ENCODE measurements around the gene ZNF784. TPM values are rescaled to one million over a fixed set of nuclear protein-coding genes. Genes with fewer than 3 reads are reported as not detected.

Gene ZNF784
- total RNA-seq, 2 donors from 2014 or later: 2.6 to 4.5 TPM

DNA sequence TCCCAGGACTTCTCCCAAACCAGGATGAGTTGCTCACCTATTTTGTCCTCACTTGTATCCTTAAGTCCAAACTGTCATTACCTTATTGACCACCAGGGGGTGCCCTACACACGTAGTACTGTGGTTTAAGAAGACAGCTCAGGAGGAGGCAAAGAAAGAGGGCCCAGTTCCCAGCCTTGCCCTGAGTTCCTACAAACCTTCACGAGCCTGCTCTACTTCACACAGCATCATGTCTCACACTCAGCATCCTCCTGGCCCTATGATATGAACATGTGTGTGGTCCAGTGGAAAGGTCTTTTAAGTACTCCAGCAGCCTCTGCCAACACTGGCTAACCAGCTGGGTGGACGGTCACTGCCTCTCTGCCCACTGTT is 8.1 kb upstream of the ZNF784 start:
- Mint-ChIP-seq H3K9me3 (no peaks in the 10 kb centered on the region), H3K4me3 (no peak overlapping the region), H3K27ac (peak overlapping the region in 1 of 2 donors; percentile 26), H3K4me1 (ENCODE audit: low read depth in 2 of 2) (peaks cover 35 to 38% of the 10 kb centered on the region in 2 donors), H3K36me3 (peaks cover 11% of the 10 kb centered on the region), H3K27me3 (peaks cover 0 to 5% of the 10 kb centered on the region in 2 donors)
- DNase-seq (ENCODE audit: low spot score) (peak; percentile 91), ATAC-seq (peak; percentile 63 to 67)

DNA sequence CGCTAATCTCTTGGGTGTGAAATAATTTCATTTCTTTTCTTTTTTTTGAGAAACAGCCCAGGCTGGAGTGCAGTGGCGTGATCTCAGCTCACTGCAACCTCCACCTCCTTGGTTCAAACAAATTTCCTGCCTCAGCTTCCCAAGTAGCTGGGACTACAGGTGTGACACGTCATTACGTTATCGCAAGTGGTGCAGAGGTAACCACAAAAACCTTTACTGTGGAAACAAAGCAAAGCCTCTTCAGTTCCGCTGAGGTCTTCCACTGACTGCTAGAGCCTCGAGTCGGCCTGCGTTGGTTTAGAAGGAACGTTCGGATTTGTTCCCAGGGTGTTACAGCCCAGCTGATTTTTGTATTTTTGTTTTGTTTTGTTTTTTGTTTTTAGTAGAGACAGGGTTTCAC is 2.0 kb upstream of the ZNF784 start:
- H3K36me3 Mint-ChIP-seq: no peaks in the 10 kb centered on the region
- H3K4me1 Mint-ChIP-seq (ENCODE audit: low read depth in 2 of 2): peaks cover 20 to 27% of the 10 kb centered on the region in 2 donors
- H3K4me3 Mint-ChIP-seq: peak overlapping the region; percentile 39
- no peaks in the 10 kb centered on the region for H3K9me3 Mint-ChIP-seq
- DNase-seq (ENCODE audit: low spot score) (no peak), ATAC-seq (peak in 1 of 2 donors; percentile 31)
- peaks cover 0 to 3% of the 10 kb centered on the region in 2 donors for H3K27me3 Mint-ChIP-seq
- H3K27ac Mint-ChIP-seq: peak overlapping the region in 1 of 2 donors; percentile 10

GRCh38 chr19:55625004-55625326 is 599 bp upstream of the ZNF784 start:
- peak overlapping the region; percentile 73 to 87 for H3K27ac Mint-ChIP-seq
- peaks cover 0 to 3% of the 10 kb centered on the region in 2 donors for H3K27me3 Mint-ChIP-seq
- DNase-seq (ENCODE audit: low spot score) (no peak), ATAC-seq (no peak)
- peak overlapping the region; percentile 69 for H3K4me3 Mint-ChIP-seq
- no peaks in the 10 kb centered on the region for H3K36me3 Mint-ChIP-seq
- H3K9me3 Mint-ChIP-seq: no peaks in the 10 kb centered on the region
- H3K4me1 Mint-ChIP-seq (ENCODE audit: low read depth in 2 of 2): peaks cover 28 to 38% of the 10 kb centered on the region in 2 donors

GRCh38 chr19:55623561-55623960 is 805 bp downstream of the ZNF784 start:
- peak overlapping the region; percentile 73 to 87 for H3K27ac Mint-ChIP-seq
- peaks cover 28 to 39% of the 10 kb centered on the region in 2 donors for H3K4me1 Mint-ChIP-seq (ENCODE audit: low read depth in 2 of 2)
- H3K9me3 Mint-ChIP-seq: no peaks in the 10 kb centered on the region
- H3K27me3 Mint-ChIP-seq: peaks cover 0 to 3% of the 10 kb centered on the region in 2 donors
- ATAC-seq: no peak
- DNase-seq (ENCODE audit: low spot score): no peak
- peak overlapping the region; percentile 69 for H3K4me3 Mint-ChIP-seq
- H3K36me3 Mint-ChIP-seq: no peaks in the 10 kb centered on the region

DNA sequence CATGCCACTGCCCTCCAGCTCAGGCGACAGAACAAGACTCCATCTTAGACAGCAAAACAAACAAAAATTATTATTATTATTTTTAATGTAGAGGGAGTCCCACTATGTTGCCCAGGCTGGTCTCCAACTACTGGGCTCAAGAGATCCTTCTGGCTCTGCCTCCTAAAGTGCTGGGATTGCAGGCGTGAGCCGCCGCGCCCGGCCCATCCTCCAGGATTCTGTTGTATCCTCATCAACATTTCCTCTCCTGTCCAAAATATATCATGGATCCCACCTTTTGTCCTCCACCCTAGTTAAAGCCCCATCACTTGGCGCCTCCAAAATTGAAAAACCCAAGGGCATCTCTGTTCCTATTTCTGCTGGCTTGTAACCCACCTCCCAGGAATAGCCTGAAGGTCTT is 1.2 kb downstream of the ZNF784 start:
- H3K36me3 Mint-ChIP-seq: no peaks in the 10 kb centered on the region
- peak overlapping the region; percentile 73 to 87 for H3K27ac Mint-ChIP-seq
- peaks cover 28 to 39% of the 10 kb centered on the region in 2 donors for H3K4me1 Mint-ChIP-seq (ENCODE audit: low read depth in 2 of 2)
- DNase-seq (ENCODE audit: low spot score) (no peak), ATAC-seq (no peak)
- H3K4me3 Mint-ChIP-seq: no peak overlapping the region
- peaks cover 0 to 2% of the 10 kb centered on the region in 2 donors for H3K27me3 Mint-ChIP-seq
- no peaks in the 10 kb centered on the region for H3K9me3 Mint-ChIP-seq

DNA sequence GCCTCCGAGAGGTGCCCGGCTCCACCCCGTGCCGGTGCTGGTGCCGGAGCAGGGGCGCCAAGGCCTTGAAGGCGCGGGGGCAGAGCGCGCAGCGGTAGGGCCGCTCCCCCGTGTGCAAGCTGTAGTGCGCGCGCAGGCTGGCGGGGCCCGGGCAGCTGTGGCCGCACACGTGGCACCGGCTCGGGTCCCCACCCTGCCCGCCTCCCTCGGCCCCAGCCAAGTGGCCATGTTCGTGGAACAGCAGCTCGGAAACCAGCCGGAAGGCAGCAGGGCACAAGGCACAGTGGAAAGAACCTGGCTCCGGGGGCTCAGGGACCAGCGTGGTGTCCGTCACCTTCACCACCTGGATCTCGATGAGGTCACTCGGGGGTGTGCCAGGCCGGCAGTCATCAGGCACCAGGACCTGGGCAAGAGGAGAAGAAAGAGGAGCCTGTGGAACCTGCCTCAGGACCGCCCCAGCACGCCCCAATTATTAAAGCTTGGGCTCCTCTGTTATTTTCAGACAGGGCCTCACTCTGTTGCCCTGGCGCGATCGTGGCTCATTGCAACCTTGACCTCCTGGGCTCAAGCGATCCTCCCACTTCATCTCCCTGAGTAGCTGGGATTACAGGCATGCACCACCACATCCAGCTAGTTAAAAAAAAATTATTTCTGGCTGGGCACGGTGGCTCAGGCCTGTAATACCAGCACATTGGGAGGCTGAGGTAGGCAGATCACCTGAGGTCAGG is 2.0 kb downstream of the ZNF784 start:
- Mint-ChIP-seq H3K4me3 (no peak overlapping the region), H3K27me3 (no peaks in the 10 kb centered on the region), H3K36me3 (peaks cover 2% of the 10 kb centered on the region), H3K9me3 (no peaks in the 10 kb centered on the region), H3K4me1 (ENCODE audit: low read depth in 2 of 2) (peaks cover 29 to 39% of the 10 kb centered on the region in 2 donors), H3K27ac (no peak overlapping the region)
- DNase-seq (ENCODE audit: low spot score): no peak
- ATAC-seq: no peak

DNA sequence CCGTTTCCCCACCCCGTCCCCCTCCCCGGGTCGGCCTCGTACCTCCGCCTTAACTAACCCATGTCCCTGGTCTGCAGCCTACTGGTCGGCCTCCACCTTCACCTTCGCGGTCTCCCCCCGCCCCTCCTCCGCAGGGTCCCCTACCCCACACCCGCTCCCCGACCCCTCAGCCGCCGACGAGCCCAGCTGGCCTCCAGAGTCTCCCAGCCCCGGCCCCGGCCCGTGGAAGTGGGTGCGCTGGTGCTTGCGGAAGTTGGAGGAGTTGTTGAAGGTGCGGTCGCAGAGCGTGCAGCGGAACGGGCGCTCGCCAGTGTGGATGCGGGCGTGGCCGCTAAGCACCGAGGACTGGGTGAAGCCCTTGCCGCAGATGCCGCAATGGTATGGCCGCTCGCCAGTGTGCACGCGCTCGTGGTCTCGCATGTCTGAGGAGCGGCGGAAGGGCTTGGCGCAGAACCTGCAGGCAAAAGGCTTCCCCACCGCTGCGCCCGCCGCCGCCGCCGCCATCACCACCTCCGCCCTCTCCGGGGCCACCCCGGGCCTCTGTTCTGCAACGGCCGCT is 2.6 kb downstream of the ZNF784 start:
- H3K4me1 Mint-ChIP-seq (ENCODE audit: low read depth in 2 of 2): peaks cover 32 to 36% of the 10 kb centered on the region in 2 donors
- H3K27me3 Mint-ChIP-seq: no peaks in the 10 kb centered on the region
- H3K27ac Mint-ChIP-seq: no peak overlapping the region
- H3K36me3 Mint-ChIP-seq: peaks cover 4% of the 10 kb centered on the region
- no peak overlapping the region for H3K4me3 Mint-ChIP-seq
- no peaks in the 10 kb centered on the region for H3K9me3 Mint-ChIP-seq
- DNase-seq (ENCODE audit: low spot score): no peak
- no peak for ATAC-seq

- no peak for DNase-seq (ENCODE audit: low spot score)
- no peak overlapping the region for H3K4me3 Mint-ChIP-seq
- H3K27me3 Mint-ChIP-seq: no peaks in the 10 kb centered on the region
- no peak for ATAC-seq
- H3K27ac Mint-ChIP-seq: no peak overlapping the region
- peaks cover 31 to 32% of the 10 kb centered on the region in 2 donors for H3K4me1 Mint-ChIP-seq (ENCODE audit: low read depth in 2 of 2)
- no peaks in the 10 kb centered on the region for H3K9me3 Mint-ChIP-seq
- H3K36me3 Mint-ChIP-seq: peaks cover 4% of the 10 kb centered on the region
Observed at GRCh38 chr19:55621205-55621672, 3.1 kb downstream of the ZNF784 start.

DNA sequence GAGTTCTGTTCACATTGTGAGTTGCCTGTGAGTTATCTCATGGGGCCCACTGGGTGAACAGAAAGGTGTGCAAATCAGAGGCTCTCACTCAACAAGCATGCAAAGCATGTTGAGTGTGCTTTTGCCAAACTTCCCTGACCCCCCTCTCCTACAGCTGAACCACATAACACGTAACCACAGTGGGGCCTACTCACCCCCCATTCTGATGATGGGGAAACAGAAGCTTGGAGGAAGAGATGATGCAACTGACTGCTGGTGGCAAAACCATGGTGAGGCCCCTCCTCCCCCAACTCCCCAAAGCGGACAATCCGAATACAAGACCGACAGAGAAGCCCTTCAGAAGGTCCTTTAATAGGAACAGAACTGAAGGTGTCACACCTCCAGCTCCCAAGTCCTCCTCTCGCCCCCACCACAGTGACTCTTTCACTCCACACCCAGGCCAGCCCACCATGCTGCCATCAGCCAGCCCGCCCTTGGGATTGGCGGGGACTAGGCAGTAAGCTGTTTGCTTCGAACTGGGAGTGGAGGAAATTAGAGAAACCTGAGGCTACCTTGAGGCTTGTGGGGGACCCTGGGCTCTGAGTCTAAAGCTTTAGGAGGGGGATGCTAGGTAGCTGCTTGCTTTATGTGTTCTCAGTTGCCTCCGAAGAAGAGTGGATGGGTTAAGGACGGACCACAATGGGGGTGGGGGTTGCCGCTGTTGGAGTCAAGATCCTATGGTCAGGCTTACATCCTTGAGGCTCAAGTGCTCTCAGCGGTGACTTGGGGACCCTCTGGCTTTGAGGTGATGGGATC is 3.8 kb downstream of the ZNF784 start:
- Mint-ChIP-seq H3K36me3 (peaks cover 4% of the 10 kb centered on the region), H3K4me1 (ENCODE audit: low read depth in 2 of 2) (peaks cover 28 to 32% of the 10 kb centered on the region in 2 donors), H3K9me3 (no peaks in the 10 kb centered on the region), H3K27me3 (no peaks in the 10 kb centered on the region), H3K27ac (peak overlapping the region in 1 of 2 donors; percentile 36), H3K4me3 (no peak overlapping the region)
- DNase-seq (ENCODE audit: low spot score) (no peak), ATAC-seq (no peak)

DNA sequence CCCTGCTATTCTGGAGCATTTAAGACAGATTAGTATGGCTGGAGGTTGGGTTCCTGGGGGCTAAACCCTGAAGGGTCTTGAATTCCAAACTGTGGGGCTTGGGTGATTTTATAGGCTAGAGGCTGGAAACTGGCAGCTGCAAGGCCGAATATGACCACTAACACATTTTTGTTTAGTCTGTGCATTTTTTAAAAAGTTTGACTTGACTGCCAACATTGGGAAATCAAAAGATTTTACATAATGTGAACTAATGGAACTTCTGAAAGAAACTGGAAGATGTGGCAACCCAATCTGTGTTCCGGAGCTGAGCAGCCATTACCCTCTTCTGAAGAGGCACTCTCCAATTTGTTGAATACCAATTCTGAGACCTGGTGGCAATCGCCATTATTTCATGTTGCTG is 5.1 kb downstream of the ZNF784 start:
- no peaks in the 10 kb centered on the region for H3K9me3 Mint-ChIP-seq
- H3K4me3 Mint-ChIP-seq: no peak overlapping the region
- DNase-seq (ENCODE audit: low spot score) (no peak), ATAC-seq (no peak)
- H3K27ac Mint-ChIP-seq: peak overlapping the region in 1 of 2 donors; percentile 36
- H3K4me1 Mint-ChIP-seq (ENCODE audit: low read depth in 2 of 2): peaks cover 22% of the 10 kb centered on the region in 2 donors
- H3K36me3 Mint-ChIP-seq: peaks cover 4% of the 10 kb centered on the region
- H3K27me3 Mint-ChIP-seq: no peaks in the 10 kb centered on the region

GRCh38 chr19:55618426-55618825 is 5.9 kb downstream of the ZNF784 start:
- no peak for DNase-seq (ENCODE audit: low spot score)
- Mint-ChIP-seq H3K4me3 (no peak overlapping the region), H3K36me3 (peaks cover 4% of the 10 kb centered on the region), H3K27me3 (no peaks in the 10 kb centered on the region), H3K4me1 (ENCODE audit: low read depth in 2 of 2) (peaks cover 15% of the 10 kb centered on the region in 2 donors), H3K9me3 (no peaks in the 10 kb centered on the region), H3K27ac (no peak overlapping the region)
- no peak for ATAC-seq

- H3K27me3 Mint-ChIP-seq: no peaks in the 10 kb centered on the region
- ATAC-seq (no peak), DNase-seq (ENCODE audit: low spot score) (no peak)
- H3K36me3 Mint-ChIP-seq: peaks cover 4% of the 10 kb centered on the region
- H3K27ac Mint-ChIP-seq: no peak overlapping the region
- no peak overlapping the region for H3K4me3 Mint-ChIP-seq
- no peaks in the 10 kb centered on the region for H3K9me3 Mint-ChIP-seq
- peaks cover 16 to 18% of the 10 kb centered on the region in 2 donors for H3K4me1 Mint-ChIP-seq (ENCODE audit: low read depth in 2 of 2)
Observed at GRCh38 chr19:55617426-55617825, 6.9 kb downstream of the ZNF784 start.

DNA sequence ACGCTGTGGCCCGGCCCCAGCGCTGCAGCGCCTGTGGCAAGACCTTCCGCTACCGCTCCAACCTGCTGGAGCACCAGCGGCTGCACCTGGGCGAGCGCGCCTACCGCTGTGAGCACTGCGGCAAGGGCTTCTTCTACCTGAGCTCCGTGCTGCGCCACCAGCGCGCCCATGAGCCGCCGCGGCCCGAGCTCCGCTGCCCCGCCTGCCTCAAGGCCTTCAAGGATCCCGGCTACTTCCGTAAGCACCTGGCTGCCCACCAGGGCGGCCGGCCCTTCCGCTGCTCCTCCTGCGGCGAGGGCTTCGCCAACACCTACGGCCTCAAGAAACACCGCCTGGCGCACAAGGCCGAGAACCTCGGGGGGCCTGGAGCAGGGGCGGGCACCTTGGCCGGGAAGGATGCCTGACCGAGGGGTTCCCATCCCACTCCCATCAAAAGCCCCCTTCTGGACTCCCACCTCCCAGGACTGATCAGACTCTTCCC is 7.9 kb downstream of the ZNF784 start:
- peaks cover 21 to 23% of the 10 kb centered on the region in 2 donors for H3K4me1 Mint-ChIP-seq (ENCODE audit: low read depth in 2 of 2)
- no peak overlapping the region for H3K4me3 Mint-ChIP-seq
- DNase-seq (ENCODE audit: low spot score) (no peak), ATAC-seq (no peak)
- H3K27ac Mint-ChIP-seq: no peak overlapping the region
- no peaks in the 10 kb centered on the region for H3K9me3 Mint-ChIP-seq
- peaks cover 4% of the 10 kb centered on the region for H3K36me3 Mint-ChIP-seq
- H3K27me3 Mint-ChIP-seq: no peaks in the 10 kb centered on the region

Measured in natural killer cell treated with Interleukin-12 subunit alpha and Interleukin-12 subunit beta and Interleukin-15 and Interleukin-18, amount 100 ng/mL, for 72 hours (primary cell).